ENCODE data around the gene DNAJC16. TPM values are rescaled to one million over a fixed set of nuclear protein-coding genes. Genes with fewer than 3 reads are reported as not detected.

The DNAJC16 gene
- total RNA-seq, 1 donor from 2014 or later: 26.3 TPM

DNA sequence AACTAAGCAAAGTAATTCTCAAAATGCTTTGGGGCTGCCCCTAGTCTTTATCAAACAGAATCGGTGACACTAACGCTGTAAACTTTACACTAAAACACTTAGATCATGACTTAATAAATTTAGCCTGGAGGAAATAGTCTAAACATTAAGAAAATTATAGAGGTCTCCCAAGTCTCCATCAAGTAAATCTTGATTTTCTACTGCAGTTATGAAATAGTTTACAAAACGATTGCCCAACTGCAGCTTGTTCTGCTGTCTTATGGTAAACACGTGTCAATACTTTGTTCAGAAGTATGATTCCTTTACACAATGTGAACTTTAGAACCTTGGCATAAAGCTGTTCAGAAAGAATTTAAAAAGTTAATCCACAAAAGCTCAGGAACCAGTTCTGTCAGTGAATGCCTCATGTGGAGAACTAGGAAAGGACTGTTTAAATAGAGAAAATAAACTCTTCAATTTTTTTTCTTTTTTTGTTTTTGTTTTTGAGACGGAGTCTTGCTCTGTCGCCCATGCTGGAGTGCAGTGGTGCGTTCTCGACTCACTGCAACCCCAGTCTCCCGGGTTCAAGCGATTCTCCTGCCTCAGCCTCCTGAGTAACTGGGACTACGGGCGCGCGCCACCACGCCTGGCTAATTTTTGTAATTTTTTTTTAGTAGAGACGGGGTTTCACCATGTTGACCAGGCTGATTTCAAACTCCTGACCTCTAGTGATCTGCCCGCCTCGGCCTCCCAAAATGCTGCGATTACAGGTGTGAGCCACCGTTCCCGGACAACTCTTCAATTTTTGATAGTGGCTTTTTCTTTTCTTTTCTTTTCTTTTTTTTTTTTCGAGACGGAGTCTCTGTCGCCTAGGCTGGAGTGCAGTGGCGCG is 92.2 kb downstream of the DNAJC16 start:
- Mint-ChIP-seq H3K4me1 (ENCODE audit: unreplicated experiment) (peaks cover 26% of the 10 kb centered on the region), H3K36me3 (no peaks in the 10 kb centered on the region), H3K27ac (peak overlapping the region; percentile 97), H3K9me3 (no peaks in the 10 kb centered on the region), H3K4me3 (peak overlapping the region; percentile 97), H3K27me3 (no peaks in the 10 kb centered on the region)
- no peak for DNase-seq (ENCODE audit: extremely low spot score, unreplicated experiment)
- TF ChIP-seq, protein P1, sequence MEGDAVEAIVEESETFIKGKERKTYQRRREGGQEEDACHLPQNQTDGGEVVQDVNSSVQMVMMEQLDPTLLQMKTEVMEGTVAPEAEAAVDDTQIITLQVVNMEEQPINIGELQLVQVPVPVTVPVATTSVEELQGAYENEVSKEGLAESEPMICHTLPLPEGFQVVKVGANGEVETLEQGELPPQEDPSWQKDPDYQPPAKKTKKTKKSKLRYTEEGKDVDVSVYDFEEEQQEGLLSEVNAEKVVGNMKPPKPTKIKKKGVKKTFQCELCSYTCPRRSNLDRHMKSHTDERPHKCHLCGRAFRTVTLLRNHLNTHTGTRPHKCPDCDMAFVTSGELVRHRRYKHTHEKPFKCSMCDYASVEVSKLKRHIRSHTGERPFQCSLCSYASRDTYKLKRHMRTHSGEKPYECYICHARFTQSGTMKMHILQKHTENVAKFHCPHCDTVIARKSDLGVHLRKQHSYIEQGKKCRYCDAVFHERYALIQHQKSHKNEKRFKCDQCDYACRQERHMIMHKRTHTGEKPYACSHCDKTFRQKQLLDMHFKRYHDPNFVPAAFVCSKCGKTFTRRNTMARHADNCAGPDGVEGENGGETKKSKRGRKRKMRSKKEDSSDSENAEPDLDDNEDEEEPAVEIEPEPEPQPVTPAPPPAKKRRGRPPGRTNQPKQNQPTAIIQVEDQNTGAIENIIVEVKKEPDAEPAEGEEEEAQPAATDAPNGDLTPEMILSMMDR (conservative IDR thresholded peaks at IDR 0.05): no peak

DNA sequence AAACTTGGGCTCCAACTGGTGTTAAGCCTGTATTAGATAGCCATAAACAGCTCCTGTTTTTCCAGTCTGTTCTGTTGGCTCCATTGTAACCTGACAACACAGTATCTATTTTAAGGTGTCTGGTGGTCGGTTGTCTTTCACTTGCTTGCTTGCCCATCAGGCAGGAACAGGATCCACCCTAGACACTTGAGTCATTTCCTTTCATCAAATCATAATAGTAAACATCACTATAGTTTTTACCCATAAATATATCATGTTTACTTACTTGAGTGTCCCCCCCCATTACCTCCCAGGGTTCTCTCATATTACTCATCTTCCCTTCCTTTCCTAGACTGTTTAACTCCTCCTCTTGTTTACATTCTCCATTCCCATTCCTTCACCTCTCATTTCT is 93.5 kb downstream of the DNAJC16 start:
- Mint-ChIP-seq H3K4me1 (ENCODE audit: unreplicated experiment) (peaks cover 35% of the 10 kb centered on the region), H3K27me3 (no peaks in the 10 kb centered on the region), H3K27ac (peak overlapping the region; percentile 84), H3K36me3 (no peaks in the 10 kb centered on the region), H3K4me3 (peak overlapping the region; percentile 69), H3K9me3 (no peaks in the 10 kb centered on the region)
- DNase-seq (ENCODE audit: extremely low spot score, unreplicated experiment): no peak
- TF ChIP-seq, protein P1 (conservative IDR thresholded peaks at IDR 0.05): no peak

DNA sequence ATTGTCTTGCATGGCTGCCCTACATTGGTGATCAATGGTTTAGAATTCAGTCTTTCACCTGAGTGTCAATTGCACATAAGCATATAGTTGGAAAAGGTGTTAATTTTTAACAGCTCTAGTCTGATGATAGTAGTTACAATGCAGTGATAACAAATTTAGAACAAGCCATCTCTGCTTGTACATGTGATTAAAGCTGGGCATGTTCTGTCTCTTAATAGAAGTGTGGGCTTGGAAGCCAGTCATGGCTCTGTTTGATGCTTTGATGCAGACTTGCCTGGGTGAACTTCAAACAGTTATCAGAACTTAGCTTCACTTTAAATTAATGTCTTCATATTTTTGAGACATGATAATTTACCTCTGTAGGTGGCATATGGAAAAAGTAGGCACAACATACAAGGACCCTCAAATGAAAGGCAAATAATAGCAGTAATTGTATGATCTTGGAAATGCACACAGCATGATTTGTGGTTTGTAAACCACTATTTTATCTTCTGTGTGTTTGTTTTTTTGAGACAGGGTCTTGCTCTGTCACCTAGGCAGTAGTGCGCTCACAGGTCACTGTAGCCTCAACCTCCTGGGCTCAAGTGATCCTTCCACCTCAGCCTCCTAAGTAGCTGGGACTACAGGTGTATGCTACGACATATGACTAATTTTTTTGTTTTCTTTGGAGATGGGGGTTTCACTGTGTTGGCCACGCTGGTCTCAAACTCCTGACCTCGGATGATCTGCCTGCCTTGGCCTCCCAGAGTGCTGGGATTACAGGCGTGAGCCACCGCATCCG is 94.4 kb downstream of the DNAJC16 start:
- Mint-ChIP-seq H3K9me3 (no peaks in the 10 kb centered on the region), H3K36me3 (peaks cover 2% of the 10 kb centered on the region), H3K4me3 (peak overlapping the region; percentile 61), H3K4me1 (ENCODE audit: unreplicated experiment) (peaks cover 39% of the 10 kb centered on the region), H3K27ac (peak overlapping the region; percentile 29), H3K27me3 (no peaks in the 10 kb centered on the region)
- TF ChIP-seq, protein P1 (conservative IDR thresholded peaks at IDR 0.05): no peak
- no peak for DNase-seq (ENCODE audit: extremely low spot score, unreplicated experiment)

DNA sequence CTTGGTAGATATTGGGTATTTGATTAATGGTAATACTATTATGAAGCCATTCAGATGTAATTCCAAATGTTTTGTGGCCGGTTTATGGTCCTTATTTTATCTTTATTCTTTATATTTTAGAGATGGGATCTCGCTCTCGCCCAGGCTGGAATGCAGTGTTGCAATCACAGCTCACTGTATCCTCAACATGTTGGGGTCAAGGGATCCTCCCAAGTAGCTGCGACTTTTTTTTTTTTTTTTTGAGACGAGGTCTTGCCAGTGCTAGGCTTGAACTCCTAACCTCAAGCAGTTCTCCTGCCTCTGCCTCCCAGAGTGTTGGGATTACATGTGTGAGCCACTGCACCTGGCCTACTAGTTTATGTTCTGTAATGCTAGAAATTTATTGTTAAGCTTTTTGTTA is 95.3 kb downstream of the DNAJC16 start:
- H3K36me3 Mint-ChIP-seq: peaks cover 11% of the 10 kb centered on the region
- TF ChIP-seq, protein P1 (conservative IDR thresholded peaks at IDR 0.05): no peak
- no peak for DNase-seq (ENCODE audit: extremely low spot score, unreplicated experiment)
- no peaks in the 10 kb centered on the region for H3K9me3 Mint-ChIP-seq
- no peaks in the 10 kb centered on the region for H3K27me3 Mint-ChIP-seq
- H3K4me1 Mint-ChIP-seq (ENCODE audit: unreplicated experiment): peaks cover 39% of the 10 kb centered on the region
- H3K27ac Mint-ChIP-seq: no peak overlapping the region
- no peak overlapping the region for H3K4me3 Mint-ChIP-seq

DNA sequence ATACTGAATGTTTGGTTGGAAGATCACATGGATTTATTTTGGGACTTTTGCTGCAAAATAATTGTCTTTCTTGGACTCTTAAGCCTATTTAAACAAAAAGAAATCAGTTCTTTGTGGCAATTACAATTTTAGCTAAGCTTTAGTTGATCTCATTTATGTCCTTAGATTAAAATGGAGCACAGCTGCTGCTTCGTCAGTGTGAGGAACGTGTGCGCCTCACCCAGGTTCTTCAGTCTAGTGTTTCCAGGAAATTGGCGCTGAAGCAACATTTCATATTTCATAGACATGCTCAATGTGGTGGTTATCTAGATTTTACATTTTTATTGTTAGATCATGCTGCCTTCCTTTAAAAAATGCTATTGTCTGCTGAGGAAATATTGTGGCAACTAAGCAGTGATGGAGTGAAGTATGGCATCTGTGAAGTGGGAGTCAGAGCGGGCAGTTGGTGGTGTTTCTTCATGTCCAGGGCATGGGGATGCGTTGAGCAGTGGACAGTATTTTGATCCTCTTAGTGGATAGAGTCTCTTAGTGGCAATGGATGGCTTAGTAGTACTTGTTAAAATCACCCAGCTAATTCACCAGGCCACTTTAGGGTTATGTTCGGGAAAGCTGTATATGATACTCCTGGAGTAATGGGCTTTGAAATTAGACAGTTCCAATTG is 96.2 kb downstream of the DNAJC16 start:
- DNase-seq (ENCODE audit: extremely low spot score, unreplicated experiment): no peak
- TF ChIP-seq, protein P1 (conservative IDR thresholded peaks at IDR 0.05): no peak
- Mint-ChIP-seq H3K27ac (no peak overlapping the region), H3K4me3 (no peak overlapping the region), H3K9me3 (no peaks in the 10 kb centered on the region), H3K27me3 (no peaks in the 10 kb centered on the region), H3K36me3 (peaks cover 17% of the 10 kb centered on the region), H3K4me1 (ENCODE audit: unreplicated experiment) (peaks cover 47% of the 10 kb centered on the region)

All from type B pancreatic cell (in vitro differentiated cells).